GM04503 (cell line): Measurements from ENCODE around the gene TANGO2.

Experiments used
- DNase-seq: peaks from one replicate; pipeline ENCODE4 v3.0.0-alpha.2; 2012; ENCODE audit warnings: low read depth

Gene TANGO2

DNA sequence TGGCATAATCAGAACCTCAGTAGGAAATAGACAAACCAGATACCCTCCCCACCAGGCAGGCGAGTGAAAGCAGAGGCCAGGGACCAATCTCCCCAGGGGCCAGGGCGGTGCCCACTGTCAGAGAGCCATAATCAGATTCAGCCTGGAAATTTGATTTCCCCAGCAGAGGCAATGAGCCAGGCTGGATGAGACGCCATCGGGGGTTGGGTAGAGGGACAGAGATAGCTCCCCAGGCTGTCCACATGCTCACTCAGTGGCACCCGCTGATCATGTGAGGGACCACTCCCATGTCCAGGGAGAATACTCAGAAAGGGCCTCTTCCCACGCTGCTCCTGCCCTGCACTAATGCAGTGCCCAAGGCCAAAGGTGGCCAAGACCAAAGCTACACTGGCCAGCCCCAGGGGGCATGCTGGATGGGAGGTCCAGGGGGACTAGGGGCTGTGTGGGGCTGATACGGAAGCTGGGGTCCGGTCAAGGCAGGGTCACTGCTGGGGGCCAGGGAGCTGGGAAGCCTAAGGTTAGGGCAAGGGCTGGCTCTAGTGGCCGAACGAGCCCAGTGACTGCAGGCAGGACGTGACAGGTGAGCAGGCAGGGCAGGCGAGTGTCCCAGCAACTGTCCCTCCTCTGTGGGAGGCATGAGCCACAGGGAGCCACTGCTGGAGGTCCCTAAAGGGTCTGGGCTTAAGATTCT is 24.1 kb upstream of the TANGO2 start:
- DNase-seq = no peak

DNA sequence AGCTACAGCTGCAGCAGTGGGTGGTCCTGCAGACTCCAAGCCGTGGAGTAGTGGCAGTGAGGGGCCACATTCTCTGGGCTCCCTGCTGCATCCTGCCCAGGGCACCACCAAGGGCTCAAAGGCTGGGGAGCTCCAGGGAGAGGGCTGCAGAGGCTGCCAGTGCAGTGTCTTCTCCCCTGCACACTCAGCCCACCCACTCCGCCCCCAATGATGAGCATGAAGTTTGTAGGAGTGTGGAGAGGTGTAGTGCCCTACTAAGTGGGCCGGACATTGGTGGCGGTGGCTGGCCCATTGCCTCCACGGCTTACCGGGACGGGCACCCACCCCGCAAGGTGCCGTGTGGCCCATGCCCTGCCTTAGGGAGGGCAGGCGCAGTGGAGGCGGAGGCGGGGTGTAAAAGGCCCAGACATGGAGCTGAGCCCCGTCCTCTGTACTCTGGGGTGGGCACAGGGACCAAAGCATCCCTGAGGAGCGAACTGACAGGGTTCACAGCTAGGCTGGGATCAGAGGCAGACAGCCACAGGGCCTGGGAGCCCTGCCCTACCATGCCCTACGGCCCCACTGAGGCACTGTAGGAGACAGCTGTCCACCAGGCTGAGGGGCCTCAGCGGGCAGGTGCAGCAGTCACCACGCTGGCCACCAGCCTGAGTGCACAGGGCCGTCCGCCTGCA is 23.2 kb upstream of the TANGO2 start:
- no peak for DNase-seq

- DNase-seq = no peak
Observed at GRCh38 chr22:19998232-19998951, 22.5 kb upstream of the TANGO2 start.

DNA sequence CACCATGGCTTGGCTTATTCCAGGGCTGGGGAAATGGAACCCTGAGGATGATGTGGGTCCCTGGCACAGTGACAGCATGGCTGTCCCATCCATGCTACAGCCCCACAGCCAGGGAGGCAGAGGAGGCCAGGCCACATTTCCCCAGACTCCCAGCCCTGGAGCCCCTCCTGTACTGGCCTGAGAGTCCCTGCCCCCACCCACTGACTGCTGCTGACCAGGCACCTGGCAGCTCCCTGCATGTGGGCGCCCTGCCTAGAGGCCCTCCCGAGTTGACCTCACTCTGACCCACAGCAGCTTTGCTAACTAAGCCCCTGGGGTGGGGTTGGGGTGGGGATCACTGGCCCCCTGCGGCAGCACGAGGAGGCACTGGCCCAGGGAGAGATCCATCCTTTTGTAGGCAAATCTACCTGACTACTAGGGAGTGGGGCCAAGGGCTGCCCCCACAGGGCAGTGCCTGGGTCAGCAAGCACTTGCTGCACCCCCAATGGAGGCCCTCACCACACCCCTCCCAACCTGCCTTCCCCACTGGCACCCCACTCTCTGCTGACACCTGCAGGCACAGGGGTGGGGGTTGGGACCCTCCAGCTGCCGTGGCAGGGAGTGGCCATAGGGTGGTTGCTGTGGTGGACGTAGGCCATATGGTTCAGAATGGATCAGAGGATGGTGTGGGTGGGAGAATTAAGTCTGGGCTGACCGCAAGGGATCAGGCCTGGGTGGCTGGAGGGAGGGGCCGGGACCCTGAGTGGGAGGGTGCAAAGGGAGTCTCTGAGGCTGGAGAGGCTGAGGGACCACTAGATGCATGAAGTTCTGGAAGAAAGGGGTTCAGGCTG is 21.7 kb upstream of the TANGO2 start:
- no peak for DNase-seq

- DNase-seq = no peak
Observed at GRCh38 chr22:20000246-20001081, 20.4 kb upstream of the TANGO2 start.

DNA sequence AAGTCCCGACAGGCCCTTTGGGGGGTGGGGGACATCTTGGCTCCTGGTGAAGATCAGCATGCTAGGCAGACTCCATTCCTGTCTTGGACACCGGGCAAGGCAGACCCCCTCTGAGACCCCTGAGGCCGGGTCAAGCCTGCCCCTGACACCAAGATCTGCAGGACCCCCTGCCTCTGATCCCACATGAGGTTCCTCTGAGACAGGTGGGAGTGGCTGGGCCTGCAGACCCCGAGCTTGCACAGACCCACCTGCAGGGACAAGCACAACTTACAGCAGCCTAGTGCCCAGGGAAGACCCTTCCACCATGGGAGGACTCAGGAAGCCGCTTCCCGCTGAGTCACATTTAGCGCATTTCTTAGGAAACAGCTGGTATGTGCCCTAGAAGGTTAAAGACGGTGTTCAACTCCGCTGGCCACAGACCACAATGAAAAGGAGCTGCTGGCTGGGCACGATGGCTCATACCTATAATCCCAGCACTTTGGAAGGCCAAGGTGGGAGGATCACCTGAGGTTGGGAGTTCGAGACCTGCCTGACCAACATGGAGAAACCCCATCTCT is 19.8 kb upstream of the TANGO2 start:
- no peak for DNase-seq

DNA sequence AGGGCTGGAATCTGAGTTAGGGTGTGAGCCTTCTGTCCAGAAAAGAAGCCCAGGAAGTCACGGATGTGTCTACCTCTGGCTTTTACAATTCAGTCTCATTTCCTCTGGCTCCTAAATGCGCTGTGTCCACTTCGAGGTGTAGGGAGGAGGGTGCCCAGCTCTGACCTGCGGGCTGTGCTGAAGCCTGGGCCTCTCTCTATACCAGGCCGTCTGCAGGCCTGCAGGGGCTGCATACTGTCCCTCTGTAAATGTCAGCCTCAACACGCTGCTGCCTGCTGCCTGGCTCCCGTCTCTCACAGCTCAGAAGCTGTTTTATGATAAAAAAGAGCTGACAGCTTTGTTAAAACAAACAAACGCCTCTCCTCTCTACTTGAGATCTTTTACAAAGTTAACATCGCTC is 18.8 kb upstream of the TANGO2 start:
- no peak for DNase-seq

DNA sequence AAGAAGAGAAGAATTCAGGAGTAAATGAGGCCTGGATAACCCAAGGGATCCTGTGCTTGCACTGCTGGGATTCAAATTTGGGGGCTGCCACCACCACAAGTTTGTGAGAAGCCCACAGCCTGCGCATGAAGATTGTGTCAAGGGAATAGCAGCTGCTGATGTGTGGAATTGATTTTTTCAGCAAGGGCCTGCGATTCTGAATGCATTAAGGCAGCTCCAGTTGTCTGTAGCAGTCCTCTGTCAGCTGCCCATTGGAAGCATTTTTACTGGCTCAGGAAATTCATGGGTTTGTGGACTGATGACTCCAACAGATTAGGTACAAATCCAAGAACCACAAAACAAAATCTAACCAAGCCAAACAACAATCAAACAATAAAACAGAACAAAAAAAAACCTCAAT is 18.3 kb upstream of the TANGO2 start:
- DNase-seq = no peak

DNA sequence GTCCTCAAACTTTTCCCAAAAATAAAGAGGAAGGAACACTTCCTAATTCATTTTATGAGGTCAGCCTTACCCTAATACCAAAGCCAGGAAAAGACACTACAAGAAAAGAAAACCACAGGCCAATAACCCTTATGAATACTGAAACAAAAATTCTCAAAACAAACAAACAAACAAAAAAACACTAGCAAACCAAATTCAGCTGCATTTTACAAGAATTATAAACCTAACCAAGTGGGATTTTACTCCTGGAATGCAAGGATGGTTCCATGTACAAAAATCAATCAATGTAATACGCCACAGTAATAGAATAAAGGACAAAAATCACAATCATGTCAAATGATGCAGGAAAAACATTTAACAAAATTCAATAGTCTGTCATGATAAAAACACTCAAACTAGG is 17.6 kb upstream of the TANGO2 start:
- DNase-seq = no peak

GRCh38 chr22:20004464-20004863 is 16.4 kb upstream of the TANGO2 start:
- DNase-seq = no peak

DNA sequence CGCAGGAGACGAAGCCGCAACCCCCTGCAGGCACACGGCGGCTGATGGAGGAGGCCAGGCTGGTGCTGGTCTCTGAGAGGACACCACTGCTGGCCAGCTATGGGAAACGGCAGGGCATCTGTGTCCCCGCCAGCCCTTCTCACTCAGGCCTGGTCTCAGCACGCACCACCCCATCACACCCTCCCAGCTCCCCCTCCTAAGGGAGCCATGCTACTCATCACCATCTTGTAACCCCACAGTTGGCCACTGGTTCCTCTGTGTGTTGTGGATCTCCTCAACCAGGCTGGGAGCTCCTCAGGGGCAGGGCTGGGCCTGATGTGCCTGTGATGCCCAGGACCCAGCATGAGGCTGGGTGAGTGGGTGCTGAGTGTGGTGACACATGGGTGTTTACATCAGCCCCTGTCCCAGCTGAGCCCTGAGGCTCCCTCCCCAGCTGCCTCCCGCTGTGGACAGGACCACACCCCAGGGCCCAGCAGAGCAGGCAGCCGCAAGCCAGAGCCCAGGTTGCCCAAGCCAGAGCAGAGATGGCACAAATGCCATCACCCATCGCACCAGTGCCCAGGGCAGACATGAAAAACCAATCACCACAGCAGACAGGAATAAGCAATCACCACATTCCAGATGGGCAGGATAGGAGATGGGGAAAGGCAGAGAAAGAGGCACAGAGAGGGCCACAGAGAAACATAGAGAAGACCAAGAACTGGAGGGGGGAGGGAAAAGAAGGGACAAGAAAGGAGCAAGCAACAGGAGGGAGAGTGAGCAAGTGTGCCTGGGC is 12.5 kb upstream of the TANGO2 start:
- no peak for DNase-seq

DNA sequence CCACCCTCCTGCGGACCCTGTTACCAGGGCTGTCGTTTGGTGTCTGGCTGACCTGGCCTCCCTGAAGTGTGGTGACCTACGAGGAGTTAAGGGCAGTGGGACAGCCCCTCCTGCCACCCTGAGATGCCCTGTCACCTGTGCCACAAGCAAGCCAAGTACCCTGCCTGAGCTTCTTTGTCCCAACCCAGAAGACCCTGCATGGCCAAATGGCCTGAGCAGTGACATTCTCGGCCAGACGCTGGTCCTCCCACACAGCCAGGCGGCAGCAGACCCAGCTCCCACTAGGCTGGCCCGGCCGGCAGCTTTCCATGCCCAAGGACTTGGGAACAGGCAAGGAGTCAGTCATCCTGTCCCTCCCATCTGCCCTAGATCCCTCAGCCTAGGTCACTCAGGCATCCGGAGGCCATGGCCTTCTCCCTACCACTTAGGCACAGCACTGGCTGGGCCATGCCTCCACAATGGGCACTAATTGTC is 11.9 kb upstream of the TANGO2 start:
- DNase-seq = no peak

- DNase-seq = no peak
Observed at GRCh38 chr22:20009582-20010306, 11.2 kb upstream of the TANGO2 start.

- no peak for DNase-seq
Observed at GRCh38 chr22:20010307-20011122, 10.4 kb upstream of the TANGO2 start.

- no peak for DNase-seq
Observed at GRCh38 chr22:20011123-20011992, 9.6 kb upstream of the TANGO2 start.

- DNase-seq = no peak
Observed at GRCh38 chr22:20011993-20012740, 8.7 kb upstream of the TANGO2 start.
